22Rv1 (cell line): ENCODE data around the gene KIF7.

Experiments
- H3K27ac ChIP-seq: fragments of 450-650 bp; 2 replicates; pipeline ENCODE4 v1.5.1; 2017
- CTCF ChIP-seq: fragments of 450-650 bp; IDR thresholded peaks from 2 replicates; pipeline ENCODE4 v1.5.1; 2017; ENCODE audit warnings: mild to moderate bottlenecking
- ZFX ChIP-seq: fragments of 450-650 bp; IDR thresholded peaks from 2 replicates; pipeline ENCODE4 v1.6.1; 2017; ENCODE audit warnings: antibody characterized with exemption, borderline replicate concordance

The KIF7 gene

GRCh38 chr15:89662893-89663626 is 7.8 kb upstream of the KIF7 start:
- TF ChIP-seq CTCF: no peak
- TF ChIP-seq ZFX: no peak
- H3K27ac ChIP-seq: no peak overlapping the region

- no peak overlapping the region for H3K27ac ChIP-seq
- TF ChIP-seq ZFX: no peak
- TF ChIP-seq CTCF: no peak
These were observed 5.3 kb upstream of the KIF7 start for GRCh38 chr15:89660556-89660955.

GRCh38 chr15:89659295-89659694 is 4.0 kb upstream of the KIF7 start:
- TF ChIP-seq CTCF (no peak), ZFX (no peak)
- H3K27ac ChIP-seq: no peak overlapping the region

- H3K27ac ChIP-seq: no peak overlapping the region
- TF ChIP-seq CTCF: no peak
- no peak for TF ChIP-seq ZFX
These were observed 2.5 kb upstream of the KIF7 start for GRCh38 chr15:89657686-89658200.

GRCh38 chr15:89656116-89656815 is 999 bp upstream of the KIF7 start:
- H3K27ac ChIP-seq: no peak overlapping the region
- TF ChIP-seq CTCF (no peak), ZFX (no peak)

GRCh38 chr15:89654301-89654761 is 936 bp downstream of the KIF7 start:
- no peak overlapping the region for H3K27ac ChIP-seq
- TF ChIP-seq CTCF (no peak), ZFX (no peak)

- no peak overlapping the region for H3K27ac ChIP-seq
- no peak for TF ChIP-seq ZFX
These were observed 1.7 kb downstream of the KIF7 start for GRCh38 chr15:89653578-89653977.

- TF ChIP-seq CTCF: no peak
- TF ChIP-seq ZFX: no peak
- no peak overlapping the region for H3K27ac ChIP-seq
These were observed 2.6 kb downstream of the KIF7 start for GRCh38 chr15:89652666-89653065.
